ENCODE results near the gene TH. TPM values are rescaled to one million over a fixed set of nuclear protein-coding genes. Genes with fewer than 3 reads are reported as not detected.

TH gene
- total RNA-seq, 2 experiments from 2014 or later: not detected

DNA sequence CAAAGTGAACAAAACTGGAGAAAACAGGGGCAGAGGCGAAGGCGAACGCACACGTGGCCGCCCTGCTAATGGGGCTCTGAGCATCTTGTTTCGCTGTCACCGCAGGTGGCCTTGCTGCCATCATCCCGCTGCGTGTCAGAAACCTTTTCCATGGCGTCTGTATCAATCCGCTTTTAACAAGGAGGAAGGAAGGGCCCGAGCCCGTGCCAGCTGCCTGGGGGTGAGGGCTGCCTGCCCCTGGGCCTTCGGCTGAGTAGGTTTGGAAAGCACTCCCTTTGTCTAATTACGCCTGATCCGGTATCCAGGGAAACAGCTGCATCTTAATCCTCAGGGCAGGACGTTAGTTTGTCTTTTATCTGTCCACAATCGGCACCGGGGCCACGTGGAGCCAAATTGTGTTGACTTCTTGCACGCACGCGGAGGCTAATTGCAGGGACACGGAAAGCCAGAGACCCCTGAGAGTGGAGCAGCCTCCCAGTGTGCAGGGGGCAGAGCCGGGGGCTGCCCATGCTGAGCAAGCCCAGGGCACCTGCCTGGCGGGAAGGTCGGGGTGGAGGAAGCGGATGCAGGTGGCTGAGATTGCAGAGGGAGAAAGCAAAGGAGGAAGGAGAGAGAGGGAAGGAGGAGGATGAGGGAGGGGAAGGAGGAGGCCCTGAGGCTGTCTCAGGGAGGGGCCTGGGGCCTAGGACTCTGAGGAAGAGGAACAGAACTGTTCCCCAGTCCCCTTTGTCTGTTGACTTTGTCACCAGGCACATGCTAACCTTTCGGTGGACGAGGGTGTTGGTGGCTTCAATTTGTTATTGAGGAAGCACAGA lies 19.2 kb upstream of the TH start:
- Mint-ChIP-seq H3K4me1 (ENCODE audit: low read depth) (no peaks in the 10 kb centered on the region), H3K27me3 (ENCODE audit: low read depth) (peaks cover 5% of the 10 kb centered on the region), H3K36me3 (ENCODE audit: low read depth) (no peaks in the 10 kb centered on the region), H3K9me3 (ENCODE audit: insufficient read depth) (no peaks in the 10 kb centered on the region), H3K27ac (no peak overlapping the region), H3K4me3 (no peak overlapping the region)
- no peak for DNase-seq
- POLR2A ChIA-PET: no interaction called here
- ATAC-seq: no peak
- CTCF ChIA-PET: no interaction called here

DNA sequence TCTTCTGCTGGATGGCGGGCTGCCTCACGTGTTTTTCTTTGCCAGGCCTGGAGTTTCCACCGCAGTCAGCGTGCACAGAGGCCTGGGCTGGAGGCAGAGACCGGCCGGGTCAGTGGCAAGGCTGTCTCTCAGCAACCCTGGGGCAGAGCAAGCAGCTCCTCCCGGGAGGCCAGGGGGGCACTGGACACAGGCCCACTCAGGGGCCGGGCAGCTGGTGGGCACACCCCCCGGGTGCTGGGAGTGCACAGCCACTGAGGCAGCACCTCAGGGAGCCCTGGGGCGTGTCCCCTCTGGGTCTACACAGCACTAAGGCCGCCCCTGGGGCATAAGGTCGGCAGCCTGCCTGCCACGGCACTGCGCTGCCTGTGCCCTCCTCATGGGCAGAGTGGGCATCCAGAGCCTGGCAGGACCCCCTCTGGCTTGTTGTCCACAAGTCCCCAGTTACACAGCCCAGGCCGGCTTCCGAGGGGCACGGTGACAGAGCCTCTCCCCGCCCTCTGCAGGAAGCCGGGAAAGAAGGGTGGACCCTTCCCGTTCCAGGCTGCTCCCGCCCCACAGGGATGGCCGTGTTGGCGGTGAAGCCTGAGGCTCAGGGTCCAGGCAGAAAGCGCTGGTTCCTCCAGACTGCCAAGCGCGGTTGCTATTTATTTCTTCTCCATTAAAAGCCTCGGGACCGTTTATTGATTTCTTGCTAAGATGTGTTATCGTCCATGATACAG lies 18.5 kb upstream of the TH start:
- H3K36me3 Mint-ChIP-seq (ENCODE audit: low read depth): no peaks in the 10 kb centered on the region
- ATAC-seq (no peak), DNase-seq (no peak)
- no peaks in the 10 kb centered on the region for H3K4me1 Mint-ChIP-seq (ENCODE audit: low read depth)
- H3K9me3 Mint-ChIP-seq (ENCODE audit: insufficient read depth): no peaks in the 10 kb centered on the region
- no peak overlapping the region for H3K27ac Mint-ChIP-seq
- CTCF ChIA-PET: no interaction called here
- POLR2A ChIA-PET: no interaction called here
- H3K4me3 Mint-ChIP-seq: no peak overlapping the region
- H3K27me3 Mint-ChIP-seq (ENCODE audit: low read depth): peaks cover 5% of the 10 kb centered on the region

DNA sequence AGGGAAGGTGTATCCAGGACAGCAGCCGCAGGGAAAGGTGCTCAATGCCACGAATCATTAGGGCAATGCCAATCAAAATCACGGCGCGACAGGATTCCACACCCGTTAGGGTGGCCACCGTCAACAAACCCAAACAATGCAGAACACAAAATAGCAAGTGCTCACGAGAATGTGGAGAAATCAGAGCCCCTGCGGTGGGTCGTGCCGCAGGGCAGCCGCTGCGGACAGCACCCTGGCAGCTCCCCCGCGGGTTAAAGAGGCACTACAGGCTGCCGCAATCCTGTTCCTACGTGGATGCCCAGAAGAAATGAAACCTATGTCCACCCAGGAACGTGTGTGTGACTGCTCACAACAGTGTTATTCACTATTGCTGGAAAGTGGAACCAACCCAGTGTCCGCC lies 17.1 kb upstream of the TH start:
- H3K27me3 Mint-ChIP-seq (ENCODE audit: low read depth): peaks cover 5% of the 10 kb centered on the region
- no peak overlapping the region for H3K4me3 Mint-ChIP-seq
- no peaks in the 10 kb centered on the region for H3K9me3 Mint-ChIP-seq (ENCODE audit: insufficient read depth)
- ChIA-PET CTCF (no interaction called here), POLR2A (no interaction called here)
- no peak overlapping the region for H3K27ac Mint-ChIP-seq
- DNase-seq (no peak), ATAC-seq (no peak)
- no peaks in the 10 kb centered on the region for H3K4me1 Mint-ChIP-seq (ENCODE audit: low read depth)
- no peaks in the 10 kb centered on the region for H3K36me3 Mint-ChIP-seq (ENCODE audit: low read depth)

DNA sequence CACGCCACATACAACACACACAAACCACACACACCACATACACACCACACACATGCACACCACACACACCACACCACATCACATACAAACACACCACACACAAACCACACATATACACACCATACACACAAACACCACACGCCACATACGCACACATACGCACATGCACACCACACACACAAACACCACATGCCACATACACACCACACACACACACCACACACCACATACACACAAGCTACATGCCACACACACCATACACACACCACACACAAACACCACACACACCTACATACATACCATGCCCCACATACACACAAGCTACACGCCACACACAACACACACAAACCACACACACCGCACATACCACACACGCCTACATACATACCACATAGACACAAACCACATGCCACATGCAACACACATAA lies 15.7 kb upstream of the TH start:
- H3K4me3 Mint-ChIP-seq: no peak overlapping the region
- no peaks in the 10 kb centered on the region for H3K9me3 Mint-ChIP-seq (ENCODE audit: insufficient read depth)
- H3K27me3 Mint-ChIP-seq (ENCODE audit: low read depth): peaks cover 5% of the 10 kb centered on the region
- ChIA-PET POLR2A (no interaction called here), CTCF (interaction anchor here (1.0 to 2.7 kb wide), 5 partner anchors 112 to 535 kb away, joined by 3 to 14 read pairs (median 5); no protein-coding TSS in a partner anchor)
- no peaks in the 10 kb centered on the region for H3K4me1 Mint-ChIP-seq (ENCODE audit: low read depth)
- H3K36me3 Mint-ChIP-seq (ENCODE audit: low read depth): no peaks in the 10 kb centered on the region
- no peak overlapping the region for H3K27ac Mint-ChIP-seq
- ATAC-seq (no peak), DNase-seq (no peak)

DNA sequence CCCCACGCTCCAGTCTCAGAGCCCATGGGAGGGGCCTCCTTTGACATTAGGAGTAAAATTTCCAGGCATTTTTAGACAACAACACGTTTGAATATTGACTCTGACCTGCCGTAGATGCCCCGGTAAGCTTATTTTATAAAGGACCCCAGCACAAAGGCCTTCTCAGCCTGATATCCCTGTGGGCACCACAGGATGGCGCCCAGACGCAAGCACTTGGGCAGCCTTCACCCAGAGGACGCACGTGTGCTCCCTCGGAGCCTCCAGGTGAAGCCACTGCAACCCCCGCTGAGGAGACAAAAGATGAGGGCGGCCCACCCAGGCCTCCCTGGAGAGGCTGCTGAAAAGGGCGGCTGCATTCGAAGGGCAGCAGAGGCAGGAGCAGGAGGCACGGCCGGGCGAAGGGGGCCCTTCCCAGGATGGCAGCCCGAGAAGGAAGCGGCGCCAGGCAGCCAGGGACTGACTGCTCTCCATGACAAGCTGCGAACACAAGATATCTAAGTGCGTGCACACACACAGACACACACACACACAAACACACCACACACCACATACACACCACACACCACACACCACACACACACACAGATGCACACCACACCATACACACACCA lies 15.2 kb upstream of the TH start:
- Mint-ChIP-seq H3K9me3 (ENCODE audit: insufficient read depth) (no peaks in the 10 kb centered on the region), H3K4me1 (ENCODE audit: low read depth) (no peaks in the 10 kb centered on the region), H3K36me3 (ENCODE audit: low read depth) (no peaks in the 10 kb centered on the region), H3K4me3 (no peak overlapping the region), H3K27me3 (ENCODE audit: low read depth) (peaks cover 5% of the 10 kb centered on the region), H3K27ac (no peak overlapping the region)
- DNase-seq: peak; percentile 61
- peak; percentile 81 for ATAC-seq
- ChIA-PET CTCF (interaction anchor here (0.6 to 2.7 kb wide), 10 partner anchors 9 to 534 kb away, joined by 3 to 14 read pairs (median 4); no protein-coding TSS in a partner anchor), POLR2A (no interaction called here)

DNA sequence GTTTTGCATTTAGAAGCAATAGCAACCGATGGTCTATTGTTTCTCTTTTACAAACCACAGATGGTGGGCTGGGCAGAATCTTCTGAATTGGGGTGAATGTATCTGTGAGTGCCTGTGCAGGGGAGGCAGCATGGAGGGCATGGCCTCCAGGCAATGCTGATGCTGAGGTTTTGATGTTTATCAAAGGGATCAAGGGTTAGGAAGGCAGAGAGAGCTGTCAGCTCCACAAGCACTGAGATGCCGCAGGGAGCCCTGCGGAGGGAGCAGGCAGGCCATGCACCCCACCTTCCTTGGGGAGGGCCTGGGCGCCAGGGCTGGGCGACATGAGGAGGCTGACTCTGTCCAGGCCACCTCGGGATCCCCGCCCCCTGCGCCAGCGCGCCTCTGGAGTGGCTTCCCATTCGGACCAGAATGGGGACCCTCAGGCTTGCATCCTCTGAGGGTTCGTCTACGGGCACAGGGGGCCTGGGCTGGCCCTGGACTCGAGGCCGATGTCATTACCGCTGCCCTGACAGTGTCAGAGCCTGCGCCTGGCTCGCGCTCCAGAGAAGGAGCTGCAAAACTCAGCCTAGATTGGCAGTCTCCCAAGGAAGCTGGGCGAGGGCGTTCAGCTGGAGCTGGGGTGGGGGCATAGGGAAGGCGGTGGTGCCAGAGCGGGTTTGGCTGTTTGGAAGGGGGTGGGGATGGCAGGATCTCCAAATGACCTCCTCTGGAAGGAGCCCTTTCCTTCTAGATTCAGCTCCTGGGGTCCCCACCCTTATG lies 13.9 kb upstream of the TH start:
- Mint-ChIP-seq H3K4me1 (ENCODE audit: low read depth) (no peaks in the 10 kb centered on the region), H3K9me3 (ENCODE audit: insufficient read depth) (no peaks in the 10 kb centered on the region), H3K27me3 (ENCODE audit: low read depth) (peaks cover 3% of the 10 kb centered on the region), H3K36me3 (ENCODE audit: low read depth) (no peaks in the 10 kb centered on the region), H3K4me3 (no peak overlapping the region), H3K27ac (no peak overlapping the region)
- ChIA-PET POLR2A (no interaction called here), CTCF (interaction anchor here (1.4 to 2.7 kb wide), 6 partner anchors 10 to 533 kb away, joined by 3 to 14 read pairs (median 4); no protein-coding TSS in a partner anchor)
- DNase-seq: no peak
- ATAC-seq: no peak

DNA sequence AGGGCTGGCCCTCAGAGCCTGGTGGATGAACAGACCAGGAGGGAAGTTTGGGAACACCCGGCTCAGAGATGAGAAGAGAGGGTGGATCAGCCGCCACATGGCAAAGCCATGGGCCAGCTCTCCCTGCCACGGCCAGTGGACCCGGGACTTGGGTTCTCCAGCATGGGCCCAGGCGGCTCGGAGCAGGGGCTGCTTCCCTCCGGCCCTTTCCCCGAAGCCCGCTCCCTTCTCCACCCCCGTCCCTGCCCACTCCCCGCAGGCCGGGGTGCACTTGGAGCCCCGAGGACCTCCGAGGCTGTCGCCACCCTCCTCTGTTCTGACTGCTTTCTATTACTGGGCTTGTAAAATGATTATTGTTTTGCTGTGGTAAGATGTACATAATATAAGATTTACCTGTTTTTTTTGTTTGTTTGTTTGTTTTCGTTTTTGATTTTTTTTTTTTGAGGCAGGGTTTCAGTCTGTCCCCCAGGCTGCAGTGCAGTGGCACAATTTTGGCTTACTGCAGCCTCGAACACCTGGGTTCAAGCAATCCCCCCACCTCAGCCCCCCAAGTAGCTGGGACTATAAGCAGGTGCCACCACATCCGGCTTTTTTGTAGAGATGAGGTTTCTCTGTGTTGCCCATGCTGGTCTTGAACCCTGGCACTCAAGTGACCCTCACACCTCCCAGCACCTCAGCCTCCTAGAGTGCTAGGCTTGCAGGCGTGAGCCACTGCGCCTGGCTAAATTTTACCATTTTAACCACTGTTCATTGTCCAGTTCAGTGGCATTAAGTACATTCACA lies 11.3 kb upstream of the TH start:
- DNase-seq (no peak), ATAC-seq (no peak)
- no peak overlapping the region for H3K27ac Mint-ChIP-seq

DNA sequence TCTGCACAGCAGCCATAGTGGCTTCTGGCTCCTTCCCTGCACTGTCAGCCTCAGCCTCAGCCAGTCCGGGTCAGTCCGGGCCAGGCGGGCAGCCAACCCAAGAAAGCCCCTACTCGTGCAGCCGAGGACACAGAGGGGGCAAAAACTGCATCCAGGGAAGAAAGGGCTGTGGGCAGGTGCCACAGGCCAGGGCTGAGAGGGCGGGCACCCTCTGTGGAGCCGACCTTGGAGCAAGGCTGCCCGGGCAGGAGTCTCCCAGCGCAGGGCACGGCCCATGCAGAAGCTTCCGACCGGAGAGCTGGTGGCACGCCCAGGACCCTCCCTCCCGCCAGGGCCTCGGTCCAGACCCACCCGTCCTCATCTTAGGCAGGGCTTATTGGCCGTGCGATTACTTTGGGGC lies 10.5 kb upstream of the TH start:
- ATAC-seq (no peak), DNase-seq (no peak)
- peaks cover 3% of the 10 kb centered on the region for H3K27me3 Mint-ChIP-seq (ENCODE audit: low read depth)
- CTCF ChIA-PET: no interaction called here
- POLR2A ChIA-PET: no interaction called here
- H3K4me3 Mint-ChIP-seq: no peak overlapping the region
- H3K9me3 Mint-ChIP-seq (ENCODE audit: insufficient read depth): no peaks in the 10 kb centered on the region
- no peaks in the 10 kb centered on the region for H3K4me1 Mint-ChIP-seq (ENCODE audit: low read depth)
- H3K27ac Mint-ChIP-seq: no peak overlapping the region
- H3K36me3 Mint-ChIP-seq (ENCODE audit: low read depth): no peaks in the 10 kb centered on the region

More for the DNA sequence above, 11.3 kb upstream of the TH start:
- Mint-ChIP-seq H3K4me3 (no peak overlapping the region), H3K36me3 (ENCODE audit: low read depth) (no peaks in the 10 kb centered on the region), H3K9me3 (ENCODE audit: insufficient read depth) (no peaks in the 10 kb centered on the region), H3K27me3 (ENCODE audit: low read depth) (peaks cover 3% of the 10 kb centered on the region), H3K4me1 (ENCODE audit: low read depth) (no peaks in the 10 kb centered on the region)
- ChIA-PET POLR2A (no interaction called here), CTCF (no interaction called here)

DNA sequence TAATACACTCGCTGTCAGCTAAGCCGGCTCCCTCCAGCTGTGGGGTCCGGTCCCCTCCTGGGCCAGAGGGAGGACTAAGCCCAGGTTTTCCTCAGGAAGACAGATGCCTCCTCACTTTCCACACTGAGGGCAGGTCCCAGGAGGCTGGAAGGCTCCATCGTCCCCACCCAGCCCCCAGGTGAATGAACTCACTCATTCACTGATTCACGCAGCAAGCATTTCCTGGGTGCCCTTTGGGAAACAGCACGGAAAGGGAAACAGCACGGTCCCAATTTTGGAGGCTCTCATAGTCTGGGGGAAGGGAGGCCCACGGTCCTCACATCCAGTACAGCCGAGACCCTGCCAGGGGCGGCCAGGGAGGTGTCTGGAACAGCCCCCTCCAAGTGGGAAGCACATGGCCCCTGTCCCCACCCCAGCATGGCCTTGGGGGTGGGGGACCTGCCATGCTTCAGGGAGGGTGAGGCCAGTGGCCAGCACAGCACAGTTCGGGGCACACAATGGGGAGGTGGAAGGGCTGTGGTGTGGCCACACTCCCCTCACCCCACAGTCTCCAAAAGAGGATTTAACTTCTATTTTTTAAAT lies 9.3 kb upstream of the TH start:
- H3K27ac Mint-ChIP-seq: no peak overlapping the region
- H3K9me3 Mint-ChIP-seq (ENCODE audit: insufficient read depth): no peaks in the 10 kb centered on the region
- no peak for ATAC-seq
- POLR2A ChIA-PET: no interaction called here
- H3K27me3 Mint-ChIP-seq (ENCODE audit: low read depth): no peaks in the 10 kb centered on the region
- no peak for DNase-seq
- CTCF ChIA-PET: no interaction called here
- H3K4me1 Mint-ChIP-seq (ENCODE audit: low read depth): no peaks in the 10 kb centered on the region
- no peak overlapping the region for H3K4me3 Mint-ChIP-seq
- no peaks in the 10 kb centered on the region for H3K36me3 Mint-ChIP-seq (ENCODE audit: low read depth)

DNA sequence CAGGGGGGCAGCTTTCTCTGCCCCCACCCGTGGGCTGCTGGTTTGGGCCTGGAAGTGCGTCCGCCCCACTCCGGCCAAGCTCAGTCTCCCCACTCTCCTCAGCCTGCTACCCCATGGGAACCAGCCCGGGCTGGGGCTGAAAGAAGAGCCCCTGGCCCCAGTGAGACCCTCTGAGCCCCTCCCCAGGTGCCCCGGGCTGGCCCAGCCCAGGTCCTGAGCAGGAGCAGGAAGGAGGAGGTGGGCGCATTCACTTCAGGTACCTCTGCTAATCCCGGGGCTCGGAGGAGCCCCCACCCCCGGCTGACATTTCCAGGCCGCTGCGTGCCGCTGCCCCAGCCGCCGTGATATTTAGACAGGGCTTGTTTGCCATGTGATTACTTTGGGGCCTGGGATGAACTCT lies 8.7 kb upstream of the TH start:
- DNase-seq (no peak), ATAC-seq (no peak)
- no peak overlapping the region for H3K27ac Mint-ChIP-seq
- ChIA-PET POLR2A (no interaction called here), CTCF (no interaction called here)
- no peaks in the 10 kb centered on the region for H3K4me1 Mint-ChIP-seq (ENCODE audit: low read depth)
- H3K9me3 Mint-ChIP-seq (ENCODE audit: insufficient read depth): no peaks in the 10 kb centered on the region
- no peaks in the 10 kb centered on the region for H3K27me3 Mint-ChIP-seq (ENCODE audit: low read depth)
- H3K36me3 Mint-ChIP-seq (ENCODE audit: low read depth): no peaks in the 10 kb centered on the region
- H3K4me3 Mint-ChIP-seq: no peak overlapping the region

DNA sequence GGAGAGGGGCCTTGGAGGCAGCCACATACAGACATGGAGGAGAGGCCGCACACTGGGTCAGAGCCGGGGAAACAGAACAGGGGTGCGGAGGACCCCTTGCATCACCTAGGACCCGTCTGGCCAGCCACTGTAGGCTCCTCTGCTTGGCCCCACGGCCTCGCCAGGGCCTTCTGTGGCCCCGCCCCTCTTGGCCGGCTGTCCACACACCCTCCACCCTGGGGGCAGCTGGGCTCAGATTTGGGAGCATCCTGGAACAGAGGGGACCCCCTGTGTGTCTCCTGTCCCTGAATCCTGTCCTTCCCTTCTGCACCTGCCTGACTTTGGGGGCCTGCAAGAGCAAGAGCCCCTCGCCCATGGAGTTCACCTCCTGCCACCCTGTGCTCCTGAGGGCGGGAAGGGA lies 7.9 kb upstream of the TH start:
- no peak for ATAC-seq
- Mint-ChIP-seq H3K27me3 (ENCODE audit: low read depth) (no peaks in the 10 kb centered on the region), H3K27ac (no peak overlapping the region), H3K4me1 (ENCODE audit: low read depth) (no peaks in the 10 kb centered on the region), H3K36me3 (ENCODE audit: low read depth) (no peaks in the 10 kb centered on the region), H3K9me3 (ENCODE audit: insufficient read depth) (no peaks in the 10 kb centered on the region), H3K4me3 (no peak overlapping the region)
- CTCF ChIA-PET: no interaction called here
- POLR2A ChIA-PET: no interaction called here
- DNase-seq: no peak

Measured in activated CD8-positive, alpha-beta T cell treated with anti-CD3 and anti-CD28 coated beads, Interleukin-2, amount 10 ng/mL, durations not matched to agents 7 days and 5 days (primary cell).